MM.1S (cell line): Measurements from ENCODE around the gene ZNF592.

ENCODE experiments used
- EZH2phosphoT487 ChIP-seq: fragments of 300-600 bp; sonication (generic); IDR thresholded peaks from 2 replicates; pipeline ENCODE4 v1.6.1; 2018; ENCODE audit warnings: antibody characterized with exemption, low read length
- TF ChIP-seq, protein P1 (sequence below): fragments of 300-600 bp; sonication (generic); IDR thresholded peaks from 2 replicates; pipeline ENCODE4 v1.5.1; 2016; ENCODE audit warnings: antibody characterized with exemption, low read length, mixed read lengths

DNA sequence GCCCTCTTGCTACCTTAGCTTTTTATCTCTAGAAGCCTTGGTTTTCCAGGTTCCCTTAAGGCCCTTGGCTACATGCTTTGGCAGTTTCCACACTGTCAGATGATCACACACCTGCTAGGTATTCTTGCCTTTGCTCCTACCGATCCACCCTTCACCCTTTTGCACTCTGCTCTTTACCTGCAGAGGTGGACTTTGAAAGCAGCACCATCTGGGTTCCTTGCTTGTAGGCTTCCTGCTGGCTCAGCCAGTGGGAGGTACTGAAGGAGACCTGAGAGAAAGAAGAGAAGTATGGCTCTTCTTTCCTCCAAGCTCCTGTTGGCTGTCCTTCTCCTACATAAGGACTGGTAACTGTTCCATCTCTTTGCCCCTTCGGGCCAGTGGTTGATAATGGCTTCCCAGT lies 7.3 kb upstream of the ZNF592 start:
- TF ChIP-seq, protein P1, sequence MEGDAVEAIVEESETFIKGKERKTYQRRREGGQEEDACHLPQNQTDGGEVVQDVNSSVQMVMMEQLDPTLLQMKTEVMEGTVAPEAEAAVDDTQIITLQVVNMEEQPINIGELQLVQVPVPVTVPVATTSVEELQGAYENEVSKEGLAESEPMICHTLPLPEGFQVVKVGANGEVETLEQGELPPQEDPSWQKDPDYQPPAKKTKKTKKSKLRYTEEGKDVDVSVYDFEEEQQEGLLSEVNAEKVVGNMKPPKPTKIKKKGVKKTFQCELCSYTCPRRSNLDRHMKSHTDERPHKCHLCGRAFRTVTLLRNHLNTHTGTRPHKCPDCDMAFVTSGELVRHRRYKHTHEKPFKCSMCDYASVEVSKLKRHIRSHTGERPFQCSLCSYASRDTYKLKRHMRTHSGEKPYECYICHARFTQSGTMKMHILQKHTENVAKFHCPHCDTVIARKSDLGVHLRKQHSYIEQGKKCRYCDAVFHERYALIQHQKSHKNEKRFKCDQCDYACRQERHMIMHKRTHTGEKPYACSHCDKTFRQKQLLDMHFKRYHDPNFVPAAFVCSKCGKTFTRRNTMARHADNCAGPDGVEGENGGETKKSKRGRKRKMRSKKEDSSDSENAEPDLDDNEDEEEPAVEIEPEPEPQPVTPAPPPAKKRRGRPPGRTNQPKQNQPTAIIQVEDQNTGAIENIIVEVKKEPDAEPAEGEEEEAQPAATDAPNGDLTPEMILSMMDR: no peak
- TF ChIP-seq EZH2phosphoT487: no peak
